OCI-LY7 (cell line): ENCODE results near the gene FHIT. TPM values are rescaled to one million over a fixed set of nuclear protein-coding genes. Genes with fewer than 3 reads are reported as not detected.

Source experiments
- BruUV-seq: library from RNA; stranded (reverse); fragments of 400-500 nt; replicated peaks from 2 replicates; lab custom pipeline; 2021; lab: Mats Ljungman, UMichigan
- CTCF ChIA-PET: fragments of 300-600 bp; sonication (Branson Sonifier 250); formaldehyde crosslinking; loops from one replicate; lab custom pipeline; 2022; ENCODE audit warnings: antibody characterized with exemption; ENCODE audit not compliant: unreplicated experiment; lab: Charles Lee
- POLR2A ChIA-PET: fragments of 300-600 bp; sonication (Branson Sonifier 250); formaldehyde crosslinking; loops from one replicate; lab custom pipeline; 2022; ENCODE audit warnings: antibody characterized with exemption; lab: Charles Lee
- DNase-seq: peaks from one replicate; pipeline ENCODE4 v3.0.0-alpha.2; 2015; ENCODE audit warnings: low spot score
- H2AFZ ChIP-seq: fragments of 200-600 bp; sonication (generic), shearing (Covaris generic); 2 replicates; pipeline ENCODE4 v1.6.1; 2014; ENCODE audit warnings: mild to moderate bottlenecking, antibody characterized with exemption, low read length, moderate library complexity
- H3K27ac ChIP-seq: fragments of 200-600 bp; sonication (generic); 2 replicates; pipeline ENCODE4 v1.5.1; 2014; ENCODE audit warnings: mixed run types, low read depth, mild to moderate bottlenecking, moderate library complexity, low read length, inconsistent platforms; ENCODE audit not compliant: poor library complexity, severe bottlenecking
- H3K36me3 ChIP-seq: fragments of 200-600 bp; sonication (generic); 2 replicates; pipeline ENCODE4 v1.6.1; 2014; ENCODE audit warnings: mild to moderate bottlenecking, antibody characterized with exemption, low read length, moderate library complexity, mixed read lengths; ENCODE audit not compliant: insufficient read depth
- H3K4me1 ChIP-seq: fragments of 200-600 bp; sonication (generic); 2 replicates; pipeline ENCODE4 v1.5.1; 2014; ENCODE audit warnings: mild to moderate bottlenecking, low read length; ENCODE audit not compliant: insufficient read depth, poor library complexity, severe bottlenecking
- H3K4me2 ChIP-seq: fragments of 200-600 bp; sonication (generic); 2 replicates; pipeline ENCODE4 v1.6.1; 2014; ENCODE audit warnings: mild to moderate bottlenecking, low read length
- H3K4me3 ChIP-seq: fragments of 200-600 bp; sonication (generic); 2 replicates; pipeline ENCODE4 v1.5.1; 2014; ENCODE audit warnings: mild to moderate bottlenecking, low read depth, low read length; ENCODE audit not compliant: poor library complexity, severe bottlenecking
- H3K79me2 ChIP-seq: fragments of 200-600 bp; sonication (generic); 2 replicates; pipeline ENCODE4 v1.6.1; 2016; ENCODE audit warnings: low read depth, mild to moderate bottlenecking, low read length, moderate library complexity, mixed read lengths; ENCODE audit not compliant: insufficient read depth
- H3K9me2 ChIP-seq: fragments of 200-600 bp; sonication (generic); 2 replicates; pipeline ENCODE4 v1.6.1; 2016; ENCODE audit warnings: mild to moderate bottlenecking, low read length, mixed read lengths; ENCODE audit not compliant: insufficient read depth
- H3K9me3 ChIP-seq: fragments of 200-600 bp; sonication (generic); 2 replicates; pipeline ENCODE4 v1.6.1; 2014; ENCODE audit warnings: mild to moderate bottlenecking, mixed run types, low read length, mixed read lengths
- H4K20me1 ChIP-seq: fragments of 200-600 bp; sonication (generic); 2 replicates; pipeline ENCODE4 v1.6.1; 2014; ENCODE audit warnings: mild to moderate bottlenecking, antibody characterized with exemption, low read length, moderate library complexity, mixed read lengths; ENCODE audit not compliant: insufficient read depth
- EZH2phosphoT487 ChIP-seq: fragments of 200-600 bp; sonication (generic); IDR thresholded peaks from 2 replicates; pipeline ENCODE4 v1.6.1; 2018; ENCODE audit warnings: low read depth, borderline replicate concordance, mild to moderate bottlenecking, mixed run types, antibody characterized with exemption, low read length, moderate library complexity, mixed read lengths
- intact Hi-C: fragments of 100-400 bp; cut with micrococcal nuclease; formaldehyde crosslinking; loops from one replicate; pipeline ENCODE4 v1.10.0; 2022; ENCODE audit not compliant: unreplicated experiment
- total RNA-seq, 2 experiments: library from RNA; depleted of rRNA in 1 of 2; stranded (reverse); fragments of >200 nt in 1 of 2; shearing (Covaris generic) in 1 of 2; gene quantifications; 2 replicates each; pipeline ENCODE4 v1.2.3, GENCODE V29; 2014 to 2022
- TF ChIP-seq, protein P1 (sequence below): fragments of 200-600 bp; sonication (generic); conservative IDR thresholded peaks from 2 replicates; pipeline ENCODE4 v1.5.1; 2014; ENCODE audit warnings: mild to moderate bottlenecking, antibody characterized with exemption, low read length, moderate library complexity, mixed read lengths

Gene FHIT
- total RNA-seq, 2 experiments from 2014 or later: 5.0 to 10.9 TPM

DNA sequence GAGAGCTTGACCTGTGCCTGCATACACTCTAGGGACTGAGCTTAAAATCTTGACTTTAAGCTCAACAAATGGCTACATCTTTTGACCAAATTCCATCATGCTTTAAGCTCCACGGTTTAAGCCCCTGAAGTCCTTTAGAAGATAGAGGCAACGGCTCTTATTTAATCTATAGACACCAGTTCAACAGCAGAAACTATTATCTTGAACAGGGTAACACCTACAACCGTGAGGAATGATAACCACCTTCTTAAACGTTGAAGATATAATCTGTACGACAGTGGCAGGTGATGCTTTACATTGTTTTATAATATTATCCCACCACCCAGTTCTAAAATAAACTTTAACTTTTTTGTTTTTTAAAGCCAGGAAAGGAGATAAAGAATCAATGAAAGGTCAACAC is 1007.8 kb downstream of the FHIT start:
- Histone ChIP-seq H3K4me1 (peaks cover 9% of the 10 kb centered on the region), H3K27ac (no peak overlapping the region), H3K79me2 (no peaks in the 10 kb centered on the region), H3K4me2 (no peak overlapping the region), H3K4me3 (no peak overlapping the region), H3K9me3 (no peaks in the 10 kb centered on the region), H4K20me1 (no peaks in the 10 kb centered on the region), H3K9me2 (no peaks in the 10 kb centered on the region), H3K36me3 (no peaks in the 10 kb centered on the region), H2AFZ (no peak overlapping the region)
- TF ChIP-seq EZH2phosphoT487: no peak
- TF ChIP-seq, protein P1, sequence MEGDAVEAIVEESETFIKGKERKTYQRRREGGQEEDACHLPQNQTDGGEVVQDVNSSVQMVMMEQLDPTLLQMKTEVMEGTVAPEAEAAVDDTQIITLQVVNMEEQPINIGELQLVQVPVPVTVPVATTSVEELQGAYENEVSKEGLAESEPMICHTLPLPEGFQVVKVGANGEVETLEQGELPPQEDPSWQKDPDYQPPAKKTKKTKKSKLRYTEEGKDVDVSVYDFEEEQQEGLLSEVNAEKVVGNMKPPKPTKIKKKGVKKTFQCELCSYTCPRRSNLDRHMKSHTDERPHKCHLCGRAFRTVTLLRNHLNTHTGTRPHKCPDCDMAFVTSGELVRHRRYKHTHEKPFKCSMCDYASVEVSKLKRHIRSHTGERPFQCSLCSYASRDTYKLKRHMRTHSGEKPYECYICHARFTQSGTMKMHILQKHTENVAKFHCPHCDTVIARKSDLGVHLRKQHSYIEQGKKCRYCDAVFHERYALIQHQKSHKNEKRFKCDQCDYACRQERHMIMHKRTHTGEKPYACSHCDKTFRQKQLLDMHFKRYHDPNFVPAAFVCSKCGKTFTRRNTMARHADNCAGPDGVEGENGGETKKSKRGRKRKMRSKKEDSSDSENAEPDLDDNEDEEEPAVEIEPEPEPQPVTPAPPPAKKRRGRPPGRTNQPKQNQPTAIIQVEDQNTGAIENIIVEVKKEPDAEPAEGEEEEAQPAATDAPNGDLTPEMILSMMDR: no peak
- ChIA-PET POLR2A (interaction anchor here (0.7 kb wide), 1 partner anchor 58 kb away, joined by 3 read pairs; no protein-coding TSS in a partner anchor), CTCF (interaction anchor here (1.0 kb wide), 1 partner anchor 14 kb away, joined by 4 read pairs; no protein-coding TSS in a partner anchor)
- intact Hi-C loops: no loop called here
- no TSS peak for BruUV-seq
- no peak for DNase-seq

DNA sequence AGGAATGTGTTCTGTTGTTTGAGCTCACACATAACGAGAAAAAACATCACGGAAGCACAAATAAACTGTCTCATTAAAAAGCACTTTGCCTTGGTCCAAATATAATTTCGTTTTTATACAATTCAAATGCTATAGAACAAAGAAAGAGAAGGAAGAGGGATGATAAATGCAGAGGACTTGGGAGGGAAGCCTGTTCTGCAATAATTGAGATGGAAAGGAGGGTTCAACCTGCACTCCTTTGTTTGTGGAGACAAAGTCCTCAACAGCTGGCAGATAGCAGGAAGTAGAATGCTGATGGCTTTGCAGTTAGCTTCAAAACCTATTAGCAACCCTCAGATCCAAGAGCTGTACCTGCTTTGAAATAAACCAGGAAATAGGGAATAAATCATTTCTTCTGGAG is 1010.8 kb downstream of the FHIT start:
- no peak overlapping the region for H3K4me3 ChIP-seq
- H3K4me1 ChIP-seq: no peaks in the 10 kb centered on the region
- no peak overlapping the region for H3K27ac ChIP-seq
- CTCF ChIA-PET: no interaction called here
- H3K9me3 ChIP-seq: no peaks in the 10 kb centered on the region
- H3K79me2 ChIP-seq: no peaks in the 10 kb centered on the region
- no peaks in the 10 kb centered on the region for H4K20me1 ChIP-seq
- no peaks in the 10 kb centered on the region for H3K9me2 ChIP-seq
- intact Hi-C loops: no loop called here
- H2AFZ ChIP-seq: no peak overlapping the region
- H3K4me2 ChIP-seq: no peak overlapping the region
- no peaks in the 10 kb centered on the region for H3K36me3 ChIP-seq
- no TSS peak for BruUV-seq
- TF ChIP-seq, protein P1: no peak
- TF ChIP-seq EZH2phosphoT487: no peak
- no peak for DNase-seq
- POLR2A ChIA-PET: interaction anchor here (0.6 to 0.9 kb wide), 2 partner anchors 10 to 13 kb away, joined by 3 to 4 read pairs; no protein-coding TSS in a partner anchor

DNA sequence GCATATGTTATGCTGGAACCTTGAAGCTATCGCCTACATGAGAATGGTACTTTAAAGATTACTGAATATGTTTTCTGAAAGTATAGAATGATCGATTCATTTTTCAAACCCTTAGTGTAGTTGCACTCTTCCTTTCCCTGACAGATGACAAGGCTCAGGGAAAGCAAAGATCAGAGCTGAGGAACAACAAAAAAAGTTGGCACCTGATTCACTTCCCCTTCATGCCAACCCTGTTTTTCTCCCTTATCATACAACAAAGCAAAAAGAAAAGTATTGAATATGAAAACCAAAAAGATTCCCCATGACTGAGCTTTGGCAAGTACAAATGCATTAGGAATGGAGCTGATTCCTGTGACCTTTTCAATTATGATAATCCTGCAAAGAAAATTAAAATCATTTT is 1012.7 kb downstream of the FHIT start:
- no peaks in the 10 kb centered on the region for H3K9me2 ChIP-seq
- H3K79me2 ChIP-seq: no peaks in the 10 kb centered on the region
- CTCF ChIA-PET: no interaction called here
- BruUV-seq: no TSS peak
- H3K4me1 ChIP-seq: no peaks in the 10 kb centered on the region
- no peak overlapping the region for H3K4me2 ChIP-seq
- no peaks in the 10 kb centered on the region for H3K9me3 ChIP-seq
- no peak overlapping the region for H3K4me3 ChIP-seq
- POLR2A ChIA-PET: interaction anchor here (1.2 kb wide), 1 partner anchor 11 kb away, joined by 3 read pairs; no protein-coding TSS in a partner anchor
- no peak overlapping the region for H3K27ac ChIP-seq
- DNase-seq: no peak
- H3K36me3 ChIP-seq: no peaks in the 10 kb centered on the region
- no peaks in the 10 kb centered on the region for H4K20me1 ChIP-seq
- H2AFZ ChIP-seq: no peak overlapping the region
- TF ChIP-seq, protein P1: no peak
- TF ChIP-seq EZH2phosphoT487: no peak
- intact Hi-C loops: no loop called here
